Endodermal cell (in vitro differentiated cells): ENCODE measurements around the gene GOLGA5. TPM values are rescaled to one million over a fixed set of nuclear protein-coding genes. Genes with fewer than 3 reads are reported as not detected.

Experiments used
- DNase-seq: peaks from one replicate; pipeline ENCODE4 v3.0.0-alpha.2; 2017
- H3K27ac ChIP-seq: 2 replicates; pipeline ENCODE4 v1.5.1; 2013; ENCODE audit warnings: mild to moderate bottlenecking, low read depth, low read length, moderate library complexity
- H3K27me3 ChIP-seq: 2 replicates; pipeline ENCODE4 v1.6.1; 2013; ENCODE audit warnings: mild to moderate bottlenecking, low read length, moderate library complexity; ENCODE audit not compliant: insufficient read depth, control insufficient read depth, poor library complexity, severe bottlenecking
- H3K36me3 ChIP-seq: 2 replicates; pipeline ENCODE4 v1.7.0; 2013; ENCODE audit warnings: mild to moderate bottlenecking, low read length, moderate library complexity; ENCODE audit not compliant: control insufficient read depth, insufficient read depth
- H3K4me1 ChIP-seq: one replicate; pipeline ENCODE4 v1.7.0; 2013; ENCODE audit warnings: low read length; ENCODE audit not compliant: control insufficient read depth, insufficient read depth
- H3K4me3 ChIP-seq: 2 replicates; pipeline ENCODE4 v1.5.1; 2013; ENCODE audit warnings: mild to moderate bottlenecking, low read length, moderate library complexity
- H3K9ac ChIP-seq: 2 replicates; pipeline ENCODE4 v1.6.1; 2013; ENCODE audit warnings: mild to moderate bottlenecking, low read length, moderate library complexity; ENCODE audit not compliant: poor library complexity, severe bottlenecking; ENCODE audit errors: extremely low read depth
- H3K9me3 ChIP-seq: 2 replicates; pipeline ENCODE4 v1.6.1; 2013; ENCODE audit warnings: mild to moderate bottlenecking, low read length, moderate library complexity; ENCODE audit not compliant: control insufficient read depth
- H3K27ac Mint-ChIP-seq: 2 replicates; pipeline ENCODE4 v1.8.0; 2020; ENCODE audit warnings: mixed read lengths
- H3K27me3 Mint-ChIP-seq: 2 replicates; pipeline ENCODE4 v1.8.0; 2021; ENCODE audit warnings: mild to moderate bottlenecking, mixed read lengths; ENCODE audit not compliant: insufficient read depth
- H3K36me3 Mint-ChIP-seq: 2 replicates; pipeline ENCODE4 v1.8.0; 2020; ENCODE audit warnings: low read depth, mixed read lengths
- H3K4me1 Mint-ChIP-seq: 2 replicates; pipeline ENCODE4 v1.8.0; 2020; ENCODE audit warnings: mixed read lengths
- H3K4me3 Mint-ChIP-seq: 2 replicates; pipeline ENCODE4 v1.8.0; 2020; ENCODE audit warnings: mild to moderate bottlenecking, moderate library complexity, mixed read lengths
- H3K9me3 Mint-ChIP-seq: 2 replicates; pipeline ENCODE4 v1.8.0; 2020; ENCODE audit warnings: mild to moderate bottlenecking, mixed read lengths
- WGBS, 2 experiments: methylation state at CpG; one replicate each; pipeline versions ENCODE4 v1.1.5 to v1.1.7; 2013; ENCODE audit warnings: missing lambda C conversion rate in 2 of 2, mixed read lengths in 1 of 2; ENCODE audit not compliant: insufficient coverage in 1 of 2, insufficient read length in 1 of 2; 5-methylcytosine and 5-hydroxymethylcytosine counted together
- total RNA-seq, 2 donors: library from RNA; stranded (reverse); fragmentation: NEBNext Ultra II Directional in 1 of 2; extraction: Animal tissue kit (Norgen Biotek cat#: 25700) in 1 of 2; gene quantifications; 2 replicates in 1 of 2; 3 replicates in 1 of 2; pipeline ENCODE4 v1.2.1, GENCODE V29; 2021
- TF ChIP-seq, protein P1 (sequence below): fragments of 200-600 bp; sonication (generic); conservative IDR thresholded peaks from 2 replicates; pipeline ENCODE4 v1.5.0; 2021; ENCODE audit warnings: antibody characterized with exemption, mild to moderate bottlenecking

Gene GOLGA5
- total RNA-seq, 2 donors from 2014 or later = 29.3 to 41.1 TPM

DNA sequence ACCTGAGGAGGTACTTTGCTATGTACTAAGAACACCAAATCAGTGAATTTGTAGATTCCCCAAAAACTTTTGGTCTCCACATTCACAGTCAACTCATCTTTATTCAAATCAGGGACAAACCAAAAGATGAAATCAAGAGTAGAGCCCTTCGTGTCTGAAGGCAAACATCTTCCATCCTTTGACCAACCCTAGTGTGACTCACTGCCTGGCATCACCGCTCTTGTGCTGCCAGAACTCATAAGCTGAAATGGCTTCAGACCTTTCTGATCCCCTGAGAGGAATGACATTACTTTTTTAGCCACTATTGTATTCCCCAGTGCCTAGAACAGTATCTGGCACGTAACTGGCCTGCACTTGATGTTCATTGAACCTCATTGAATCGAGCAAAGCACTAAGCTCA, 50.1 kb downstream of the GOLGA5 start:
- no peak overlapping the region for H3K27ac Mint-ChIP-seq

DNA sequence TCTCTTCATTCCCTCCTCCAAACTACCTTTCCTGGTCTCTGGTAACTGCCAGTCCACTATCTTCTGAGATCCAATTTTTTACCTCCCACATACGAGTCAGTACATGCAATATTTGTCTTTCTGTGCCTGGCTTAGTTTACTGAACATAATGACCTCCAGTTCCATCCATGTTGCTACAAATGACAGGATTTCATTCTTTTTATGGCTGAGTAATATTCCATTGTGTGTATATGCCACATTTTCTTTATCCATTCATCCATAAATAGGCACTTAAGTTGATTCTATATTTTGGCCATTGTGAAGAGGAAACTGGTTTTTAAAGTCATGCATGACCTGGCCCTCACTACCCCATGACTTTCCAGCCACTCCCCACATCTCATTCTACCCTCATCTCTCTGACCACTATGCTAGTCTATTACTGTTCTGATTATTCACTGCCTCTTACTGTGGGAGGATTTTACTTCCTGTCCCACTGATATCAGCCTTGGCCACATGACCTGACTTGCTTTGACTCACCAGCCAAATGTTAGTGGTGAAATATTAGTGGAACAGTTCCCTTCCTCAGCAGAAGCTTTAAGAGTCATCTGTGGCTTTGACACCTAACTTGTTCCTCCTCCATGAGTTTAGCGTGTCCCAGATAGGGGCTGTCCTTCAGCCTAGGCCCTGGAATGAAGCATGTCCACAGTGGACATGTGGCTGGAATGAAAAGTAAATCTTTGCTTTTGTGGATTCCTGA, 52.2 kb downstream of the GOLGA5 start:
- Histone ChIP-seq H3K27me3 (no peaks in the 10 kb centered on the region), H3K36me3 (peaks cover 1% of the 10 kb centered on the region), H3K4me3 (no peak overlapping the region), H3K9me3 (peaks cover 14% of the 10 kb centered on the region), H3K4me1 (no peaks in the 10 kb centered on the region), H3K9ac (no peak overlapping the region), H3K27ac (no peak overlapping the region)
- DNase-seq = no peak
- H3K4me3 Mint-ChIP-seq = no peak overlapping the region
- H3K36me3 Mint-ChIP-seq = no peaks in the 10 kb centered on the region
- H3K4me1 Mint-ChIP-seq = peaks cover 9% of the 10 kb centered on the region
- WGBS, 2 experiments = 94 to 100% methylated on average over 1 to 2 of the region's 2 CpGs
- no peak overlapping the region for H3K27ac Mint-ChIP-seq
- TF ChIP-seq, protein P1, sequence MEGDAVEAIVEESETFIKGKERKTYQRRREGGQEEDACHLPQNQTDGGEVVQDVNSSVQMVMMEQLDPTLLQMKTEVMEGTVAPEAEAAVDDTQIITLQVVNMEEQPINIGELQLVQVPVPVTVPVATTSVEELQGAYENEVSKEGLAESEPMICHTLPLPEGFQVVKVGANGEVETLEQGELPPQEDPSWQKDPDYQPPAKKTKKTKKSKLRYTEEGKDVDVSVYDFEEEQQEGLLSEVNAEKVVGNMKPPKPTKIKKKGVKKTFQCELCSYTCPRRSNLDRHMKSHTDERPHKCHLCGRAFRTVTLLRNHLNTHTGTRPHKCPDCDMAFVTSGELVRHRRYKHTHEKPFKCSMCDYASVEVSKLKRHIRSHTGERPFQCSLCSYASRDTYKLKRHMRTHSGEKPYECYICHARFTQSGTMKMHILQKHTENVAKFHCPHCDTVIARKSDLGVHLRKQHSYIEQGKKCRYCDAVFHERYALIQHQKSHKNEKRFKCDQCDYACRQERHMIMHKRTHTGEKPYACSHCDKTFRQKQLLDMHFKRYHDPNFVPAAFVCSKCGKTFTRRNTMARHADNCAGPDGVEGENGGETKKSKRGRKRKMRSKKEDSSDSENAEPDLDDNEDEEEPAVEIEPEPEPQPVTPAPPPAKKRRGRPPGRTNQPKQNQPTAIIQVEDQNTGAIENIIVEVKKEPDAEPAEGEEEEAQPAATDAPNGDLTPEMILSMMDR = no peak
- H3K9me3 Mint-ChIP-seq = peaks cover 14% of the 10 kb centered on the region
- H3K27me3 Mint-ChIP-seq = no peaks in the 10 kb centered on the region

More for the DNA sequence above, 50.1 kb downstream of the GOLGA5 start:
- WGBS, 2 experiments = 84 to 85% methylated on average over 4 of the region's 4 CpGs
- H3K4me1 Mint-ChIP-seq = peaks cover 9% of the 10 kb centered on the region
- H3K36me3 ChIP-seq = peaks cover 19% of the 10 kb centered on the region
- TF ChIP-seq, protein P1 = no peak
- no peaks in the 10 kb centered on the region for H3K9me3 Mint-ChIP-seq
- H3K27me3 ChIP-seq = no peaks in the 10 kb centered on the region
- no peak overlapping the region for H3K4me3 Mint-ChIP-seq
- H3K27ac ChIP-seq = no peak overlapping the region
- H3K36me3 Mint-ChIP-seq = peaks cover 11% of the 10 kb centered on the region
- no peak for DNase-seq
- H3K9ac ChIP-seq = no peak overlapping the region
- no peaks in the 10 kb centered on the region for H3K27me3 Mint-ChIP-seq
- no peaks in the 10 kb centered on the region for H3K9me3 ChIP-seq
- no peaks in the 10 kb centered on the region for H3K4me1 ChIP-seq
- H3K4me3 ChIP-seq = no peak overlapping the region

DNA sequence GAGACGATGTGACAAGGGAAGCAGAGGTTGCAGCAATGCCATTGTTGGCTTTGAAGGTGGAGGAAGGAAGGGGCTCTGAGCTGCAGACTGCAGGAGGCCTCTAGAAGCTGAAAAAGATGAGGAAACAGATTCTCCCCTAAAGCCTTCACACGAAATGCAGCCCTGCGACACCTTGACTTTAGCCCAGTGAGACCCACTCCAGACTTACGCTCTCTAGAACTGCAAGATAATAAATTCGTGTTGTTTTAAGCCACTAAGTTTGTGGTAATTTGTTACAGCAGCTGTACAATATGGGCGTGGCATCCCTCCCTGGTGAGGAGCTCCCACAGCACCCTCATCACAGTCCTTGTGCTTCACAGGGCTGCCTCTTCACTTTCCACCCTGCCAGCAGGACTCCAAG, 53.2 kb downstream of the GOLGA5 start:
- no peaks in the 10 kb centered on the region for H3K36me3 Mint-ChIP-seq
- 79 to 86% methylated on average over 5 to 6 of the region's 6 CpGs for WGBS, 2 experiments
- TF ChIP-seq, protein P1 = no peak

More for the DNA sequence above, 53.2 kb downstream of the GOLGA5 start:
- no peak overlapping the region for H3K9ac ChIP-seq
- no peaks in the 10 kb centered on the region for H3K4me1 ChIP-seq
- H3K27ac Mint-ChIP-seq = no peak overlapping the region
- H3K27me3 ChIP-seq = no peaks in the 10 kb centered on the region
- H3K9me3 Mint-ChIP-seq = peaks cover 23% of the 10 kb centered on the region
- peaks cover 20% of the 10 kb centered on the region for H3K9me3 ChIP-seq
- H3K4me1 Mint-ChIP-seq = peaks cover 9% of the 10 kb centered on the region
- no peak for DNase-seq
- no peak overlapping the region for H3K4me3 ChIP-seq
- H3K27ac ChIP-seq = no peak overlapping the region
- H3K36me3 ChIP-seq = no peaks in the 10 kb centered on the region
- no peaks in the 10 kb centered on the region for H3K27me3 Mint-ChIP-seq
- no peak overlapping the region for H3K4me3 Mint-ChIP-seq
